Measurements from ENCODE around the gene RARS1.

- TF ChIP-seq CTCF (IDR thresholded peaks at IDR 0.05) (no peak), POLR2A (IDR thresholded peaks at IDR 0.05) (no peak)
Observed at GRCh38 chr5:168464214-168464613, 22.1 kb upstream of the RARS1 start.
